Osteocyte (in vitro differentiated cells): ENCODE results near the gene PTPRM. TPM values are rescaled to one million over a fixed set of nuclear protein-coding genes. Genes with fewer than 3 reads are reported as not detected.
A peak's percentile ranks its signal among the peaks of the same experiment; 100 is the strongest.

Experiments used
- DNase-seq: peaks from one replicate; pipeline ENCODE4 v3.0.0; 2021; ENCODE audit warnings: mixed read lengths; ENCODE audit not compliant: unreplicated experiment; ENCODE audit errors: extremely low spot score
- H3K27ac Mint-ChIP-seq: one replicate; pipeline ENCODE4 v1.8.0; 2021; ENCODE audit warnings: mild to moderate bottlenecking, mixed read lengths; ENCODE audit not compliant: unreplicated experiment
- H3K27me3 Mint-ChIP-seq: one replicate; pipeline ENCODE4 v1.8.0; 2021; ENCODE audit warnings: mixed read lengths; ENCODE audit not compliant: unreplicated experiment
- H3K36me3 Mint-ChIP-seq: one replicate; pipeline ENCODE4 v1.8.0; 2021; ENCODE audit warnings: mixed read lengths; ENCODE audit not compliant: unreplicated experiment
- H3K4me1 Mint-ChIP-seq: one replicate; pipeline ENCODE4 v1.8.0; 2021; ENCODE audit warnings: mixed read lengths; ENCODE audit not compliant: unreplicated experiment
- H3K4me3 Mint-ChIP-seq: one replicate; pipeline ENCODE4 v1.8.0; 2021; ENCODE audit warnings: mild to moderate bottlenecking, moderate library complexity, mixed read lengths; ENCODE audit not compliant: unreplicated experiment
- H3K9me3 Mint-ChIP-seq: one replicate; pipeline ENCODE4 v1.8.0; 2021; ENCODE audit warnings: mixed read lengths; ENCODE audit not compliant: unreplicated experiment
- total RNA-seq: library from RNA; stranded (reverse); gene quantifications from 2 replicates; pipeline ENCODE4 v1.2.1, GENCODE V29; 2021
- TF ChIP-seq, protein P1 (sequence below): fragments of 200-600 bp; sonication (generic); IDR thresholded peaks from 2 replicates; pipeline ENCODE4 v1.5.0; 2021; ENCODE audit warnings: antibody characterized with exemption, mild to moderate bottlenecking, moderate library complexity

Gene PTPRM
- total RNA-seq, 1 donor from 2014 or later: 105 TPM

DNA sequence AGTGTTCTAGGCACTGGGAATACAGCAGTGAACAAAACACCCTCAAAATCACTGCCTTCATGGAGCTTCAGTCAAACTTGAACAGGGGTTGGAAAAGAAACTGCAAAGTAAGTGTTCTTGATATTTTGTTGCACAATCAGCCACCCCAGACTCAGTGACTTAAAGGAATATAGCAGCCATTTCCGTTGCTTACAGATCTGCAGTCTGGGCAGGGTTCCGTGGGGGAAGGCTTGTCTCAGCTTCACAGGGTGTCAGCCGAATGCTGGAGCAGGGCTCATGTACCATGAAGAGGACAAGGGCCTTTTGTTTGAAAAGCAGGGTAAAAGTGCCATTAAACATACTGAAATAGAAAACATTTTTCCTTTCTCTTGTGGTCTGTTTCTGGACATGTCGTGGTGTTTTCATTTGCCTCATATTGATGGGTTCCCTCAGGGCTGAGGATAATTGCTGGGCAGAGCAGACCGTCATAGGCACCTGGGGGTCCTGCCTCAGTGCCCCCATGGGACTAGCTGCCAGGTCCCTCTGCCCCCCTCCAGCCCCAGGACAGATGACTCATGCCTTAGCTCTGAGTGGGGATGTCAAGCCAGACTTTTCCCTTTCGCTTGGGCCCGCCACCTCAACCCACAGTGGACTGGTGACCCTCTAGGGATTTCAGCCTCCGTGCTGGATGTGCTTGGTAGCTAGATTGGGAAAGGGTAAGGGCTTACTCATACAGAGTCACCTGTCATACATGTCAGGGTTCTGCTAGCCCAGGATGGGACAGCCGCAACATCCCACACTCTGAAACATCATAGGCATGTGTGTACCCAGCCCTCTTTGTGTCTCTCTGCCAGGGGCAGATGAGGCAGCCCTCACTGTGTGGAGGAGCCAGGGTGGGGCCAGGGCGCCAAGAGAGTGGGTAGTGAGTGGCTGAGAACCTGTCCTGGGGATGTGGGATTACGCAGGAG is 96.5 kb downstream of the PTPRM start:
- Mint-ChIP-seq H3K9me3 (no peaks in the 10 kb centered on the region), H3K27ac (no peak overlapping the region), H3K27me3 (no peaks in the 10 kb centered on the region), H3K36me3 (no peaks in the 10 kb centered on the region), H3K4me1 (peaks cover 10% of the 10 kb centered on the region), H3K4me3 (no peak overlapping the region)
- no peak for DNase-seq
- TF ChIP-seq, protein P1, sequence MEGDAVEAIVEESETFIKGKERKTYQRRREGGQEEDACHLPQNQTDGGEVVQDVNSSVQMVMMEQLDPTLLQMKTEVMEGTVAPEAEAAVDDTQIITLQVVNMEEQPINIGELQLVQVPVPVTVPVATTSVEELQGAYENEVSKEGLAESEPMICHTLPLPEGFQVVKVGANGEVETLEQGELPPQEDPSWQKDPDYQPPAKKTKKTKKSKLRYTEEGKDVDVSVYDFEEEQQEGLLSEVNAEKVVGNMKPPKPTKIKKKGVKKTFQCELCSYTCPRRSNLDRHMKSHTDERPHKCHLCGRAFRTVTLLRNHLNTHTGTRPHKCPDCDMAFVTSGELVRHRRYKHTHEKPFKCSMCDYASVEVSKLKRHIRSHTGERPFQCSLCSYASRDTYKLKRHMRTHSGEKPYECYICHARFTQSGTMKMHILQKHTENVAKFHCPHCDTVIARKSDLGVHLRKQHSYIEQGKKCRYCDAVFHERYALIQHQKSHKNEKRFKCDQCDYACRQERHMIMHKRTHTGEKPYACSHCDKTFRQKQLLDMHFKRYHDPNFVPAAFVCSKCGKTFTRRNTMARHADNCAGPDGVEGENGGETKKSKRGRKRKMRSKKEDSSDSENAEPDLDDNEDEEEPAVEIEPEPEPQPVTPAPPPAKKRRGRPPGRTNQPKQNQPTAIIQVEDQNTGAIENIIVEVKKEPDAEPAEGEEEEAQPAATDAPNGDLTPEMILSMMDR: no peak

DNA sequence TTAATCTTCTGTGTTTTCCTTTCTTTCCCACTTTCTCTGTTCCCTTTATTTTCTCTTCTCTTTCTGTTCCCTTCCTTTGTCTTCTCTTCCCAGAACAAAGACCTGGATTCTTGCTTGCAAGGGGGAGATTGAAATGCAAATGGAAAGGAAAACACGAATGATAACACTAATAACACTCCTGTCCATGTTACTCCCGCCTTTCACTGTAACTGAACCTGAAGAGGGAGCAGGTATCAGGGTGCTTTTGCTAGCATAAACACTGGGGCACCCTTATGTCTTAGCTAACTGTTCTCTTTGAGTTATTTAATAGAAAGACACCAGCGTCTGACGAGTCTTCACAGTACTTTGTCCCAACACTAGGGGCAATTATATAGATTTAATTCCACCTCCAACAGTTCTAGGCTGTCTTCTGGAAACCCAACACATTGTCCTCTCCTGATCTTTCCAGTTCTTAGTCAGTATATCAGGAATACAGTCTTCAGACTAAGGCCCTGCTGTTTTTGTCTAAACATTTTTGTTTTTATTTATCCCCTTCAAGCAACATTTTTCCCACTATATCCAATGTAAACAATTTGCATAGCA is 99.2 kb downstream of the PTPRM start:
- no peak overlapping the region for H3K4me3 Mint-ChIP-seq
- no peak for DNase-seq
- no peaks in the 10 kb centered on the region for H3K9me3 Mint-ChIP-seq
- no peak overlapping the region for H3K27ac Mint-ChIP-seq
- no peaks in the 10 kb centered on the region for H3K27me3 Mint-ChIP-seq
- TF ChIP-seq, protein P1: peak; percentile 8
- H3K36me3 Mint-ChIP-seq: no peaks in the 10 kb centered on the region
- H3K4me1 Mint-ChIP-seq: peaks cover 9% of the 10 kb centered on the region

DNA sequence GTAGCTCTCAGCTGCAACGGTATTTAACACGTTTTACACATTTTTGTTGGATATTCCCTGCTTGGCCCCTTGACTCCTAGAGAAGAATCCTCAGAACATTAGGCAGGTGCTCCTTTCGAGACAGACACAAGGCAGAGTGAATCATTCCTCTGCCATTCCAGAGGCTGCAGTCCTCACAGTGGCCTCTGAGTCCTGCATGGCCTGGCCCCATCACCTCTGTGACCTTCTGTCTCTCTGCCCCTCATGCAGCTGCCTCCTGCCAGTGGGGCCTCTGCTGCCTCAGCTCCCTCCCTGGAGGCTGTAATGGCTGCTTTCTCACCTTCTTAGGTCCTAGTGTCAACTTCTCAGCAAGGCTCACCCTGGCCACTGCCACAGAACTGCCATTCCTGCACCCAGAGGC is 101.3 kb downstream of the PTPRM start:
- TF ChIP-seq, protein P1: no peak
- H3K4me3 Mint-ChIP-seq: no peak overlapping the region
- no peaks in the 10 kb centered on the region for H3K9me3 Mint-ChIP-seq
- H3K27ac Mint-ChIP-seq: no peak overlapping the region
- peaks cover 6% of the 10 kb centered on the region for H3K4me1 Mint-ChIP-seq
- H3K36me3 Mint-ChIP-seq: no peaks in the 10 kb centered on the region
- H3K27me3 Mint-ChIP-seq: no peaks in the 10 kb centered on the region
- no peak for DNase-seq

DNA sequence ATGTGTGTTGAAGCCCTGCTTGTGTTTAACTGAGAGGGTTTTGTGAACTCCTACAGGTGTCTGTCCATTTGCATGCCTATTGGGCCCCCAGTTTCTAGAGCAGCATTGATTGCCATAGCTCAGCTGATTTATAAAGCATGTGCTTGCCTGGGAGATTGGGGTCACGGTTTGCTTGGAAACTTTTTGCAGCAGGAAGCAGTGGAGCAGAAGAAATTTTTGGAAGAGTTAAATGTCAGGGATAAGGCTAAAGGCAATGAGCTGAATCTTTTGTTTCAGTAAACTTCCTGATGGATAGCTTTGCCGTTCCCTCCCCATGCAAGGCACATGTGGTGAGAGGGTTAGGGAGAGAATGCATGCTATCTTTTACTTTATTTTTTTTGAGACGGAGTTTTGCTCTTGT is 102.2 kb downstream of the PTPRM start:
- no peaks in the 10 kb centered on the region for H3K9me3 Mint-ChIP-seq
- no peak for DNase-seq
- H3K4me3 Mint-ChIP-seq: no peak overlapping the region
- TF ChIP-seq, protein P1: no peak
- no peaks in the 10 kb centered on the region for H3K27me3 Mint-ChIP-seq
- no peaks in the 10 kb centered on the region for H3K36me3 Mint-ChIP-seq
- no peak overlapping the region for H3K27ac Mint-ChIP-seq
- no peaks in the 10 kb centered on the region for H3K4me1 Mint-ChIP-seq

DNA sequence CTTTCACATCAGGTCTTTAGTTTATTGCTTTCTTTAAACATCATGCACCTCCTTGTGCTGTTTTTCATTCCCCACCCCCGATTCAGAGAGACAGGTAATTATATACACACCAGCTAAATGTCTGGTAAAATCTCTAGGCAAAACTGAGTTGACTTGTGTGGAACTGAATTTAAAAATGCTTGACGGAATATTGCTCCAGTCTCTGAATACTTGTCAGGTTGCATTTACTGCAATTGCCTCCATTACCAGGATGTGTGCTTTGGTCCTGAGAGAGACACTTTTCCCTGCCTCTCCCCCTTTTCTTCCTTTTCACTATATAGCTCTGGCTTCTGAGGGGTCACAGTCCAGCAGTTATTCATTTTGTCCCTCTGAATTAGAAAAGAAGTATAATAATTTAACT is 104.0 kb downstream of the PTPRM start:
- DNase-seq: no peak

More for the DNA sequence above, 104.0 kb downstream of the PTPRM start:
- Mint-ChIP-seq H3K4me1 (peaks cover 2% of the 10 kb centered on the region), H3K27me3 (no peaks in the 10 kb centered on the region), H3K36me3 (no peaks in the 10 kb centered on the region), H3K27ac (no peak overlapping the region), H3K4me3 (no peak overlapping the region), H3K9me3 (no peaks in the 10 kb centered on the region)
- TF ChIP-seq, protein P1: no peak
